Osteocyte (in vitro differentiated cells): ENCODE results near the gene CTDSPL. TPM values are rescaled to one million over a fixed set of nuclear protein-coding genes. Genes with fewer than 3 reads are reported as not detected.

Experiments
- DNase-seq: peaks from one replicate; pipeline ENCODE4 v3.0.0; 2021; ENCODE audit warnings: mixed read lengths; ENCODE audit not compliant: unreplicated experiment; ENCODE audit errors: extremely low spot score
- H3K27ac Mint-ChIP-seq: one replicate; pipeline ENCODE4 v1.8.0; 2021; ENCODE audit warnings: mild to moderate bottlenecking, mixed read lengths; ENCODE audit not compliant: unreplicated experiment
- H3K27me3 Mint-ChIP-seq: one replicate; pipeline ENCODE4 v1.8.0; 2021; ENCODE audit warnings: mixed read lengths; ENCODE audit not compliant: unreplicated experiment
- H3K36me3 Mint-ChIP-seq: one replicate; pipeline ENCODE4 v1.8.0; 2021; ENCODE audit warnings: mixed read lengths; ENCODE audit not compliant: unreplicated experiment
- H3K4me1 Mint-ChIP-seq: one replicate; pipeline ENCODE4 v1.8.0; 2021; ENCODE audit warnings: mixed read lengths; ENCODE audit not compliant: unreplicated experiment
- H3K4me3 Mint-ChIP-seq: one replicate; pipeline ENCODE4 v1.8.0; 2021; ENCODE audit warnings: mild to moderate bottlenecking, moderate library complexity, mixed read lengths; ENCODE audit not compliant: unreplicated experiment
- H3K9me3 Mint-ChIP-seq: one replicate; pipeline ENCODE4 v1.8.0; 2021; ENCODE audit warnings: mixed read lengths; ENCODE audit not compliant: unreplicated experiment
- CTCF ChIP-seq: fragments of 200-600 bp; sonication (generic); IDR thresholded peaks from 2 replicates; pipeline ENCODE4 v1.5.0; 2021; ENCODE audit warnings: antibody characterized with exemption, mild to moderate bottlenecking, moderate library complexity
- total RNA-seq: library from RNA; stranded (reverse); gene quantifications from 2 replicates; pipeline ENCODE4 v1.2.1, GENCODE V29; 2021

CTDSPL gene
- total RNA-seq, 1 donor from 2014 or later: 71.6 TPM

- no peak for DNase-seq
- no peaks in the 10 kb centered on the region for H3K9me3 Mint-ChIP-seq
- peaks cover 7% of the 10 kb centered on the region for H3K4me1 Mint-ChIP-seq
- no peak overlapping the region for H3K4me3 Mint-ChIP-seq
- H3K27ac Mint-ChIP-seq: no peak overlapping the region
- H3K36me3 Mint-ChIP-seq: peaks cover 3% of the 10 kb centered on the region
- peaks cover 2% of the 10 kb centered on the region for H3K27me3 Mint-ChIP-seq
- TF ChIP-seq CTCF: no peak
Observed at GRCh38 chr3:37989821-37990480, 128.3 kb downstream of the CTDSPL start.

- Mint-ChIP-seq H3K27me3 (peaks cover 2% of the 10 kb centered on the region), H3K4me1 (peaks cover 7% of the 10 kb centered on the region), H3K36me3 (no peaks in the 10 kb centered on the region), H3K4me3 (no peak within 1 kb of the TSS), H3K27ac (no peak within 1 kb of the TSS), H3K9me3 (no peaks in the 10 kb centered on the region)
- DNase-seq: no peak
- no peak for TF ChIP-seq CTCF
Observed at GRCh38 chr3:37990527-37990926, 128.8 kb downstream of the CTDSPL start, which contains the start of gene VILL. Gene VILL, plus strand, starts transcription at chr3:37990786. Its CDS starts 2,887 bp downstream, at chr3:37993673.

GRCh38 chr3:37991109-37991508, 129.4 kb downstream of the CTDSPL start:
- no peak for DNase-seq
- no peaks in the 10 kb centered on the region for H3K9me3 Mint-ChIP-seq
- no peaks in the 10 kb centered on the region for H3K36me3 Mint-ChIP-seq
- peaks cover 2% of the 10 kb centered on the region for H3K27me3 Mint-ChIP-seq
- TF ChIP-seq CTCF: no peak
- no peak overlapping the region for H3K4me3 Mint-ChIP-seq
- peaks cover 7% of the 10 kb centered on the region for H3K4me1 Mint-ChIP-seq
- no peak overlapping the region for H3K27ac Mint-ChIP-seq

- H3K9me3 Mint-ChIP-seq: no peaks in the 10 kb centered on the region
- DNase-seq: no peak
- peaks cover 2% of the 10 kb centered on the region for H3K27me3 Mint-ChIP-seq
- TF ChIP-seq CTCF: no peak
- H3K4me3 Mint-ChIP-seq: no peak overlapping the region
- H3K27ac Mint-ChIP-seq: no peak overlapping the region
- H3K4me1 Mint-ChIP-seq: peaks cover 10% of the 10 kb centered on the region
- no peaks in the 10 kb centered on the region for H3K36me3 Mint-ChIP-seq
Observed at GRCh38 chr3:37991823-37992222, 130.1 kb downstream of the CTDSPL start.

GRCh38 chr3:37992271-37993066, 130.8 kb downstream of the CTDSPL start:
- no peak for DNase-seq
- Mint-ChIP-seq H3K36me3 (no peaks in the 10 kb centered on the region), H3K4me3 (no peak overlapping the region), H3K9me3 (no peaks in the 10 kb centered on the region), H3K4me1 (peaks cover 11% of the 10 kb centered on the region), H3K27ac (no peak overlapping the region), H3K27me3 (peaks cover 2% of the 10 kb centered on the region)
- no peak for TF ChIP-seq CTCF
